Liver (tissue), 3 donors: ENCODE measurements around the gene PRSS38.

Experiments
- JUND ChIP-seq, 2 donors: IDR thresholded peaks; 2 replicates each; pipeline ENCODE4 v1.6.1; 2016; ENCODE audit warnings: antibody characterized with exemption in 2 of 2
- NR2F2 ChIP-seq: IDR thresholded peaks from 2 replicates; pipeline ENCODE4 v1.6.1; 2016; ENCODE audit warnings: antibody characterized with exemption
- RAD21 ChIP-seq, 2 donors: IDR thresholded peaks; 2 replicates each; pipeline ENCODE4 v1.6.1; 2016; ENCODE audit warnings: antibody characterized with exemption in 2 of 2, mild to moderate bottlenecking in 2 of 2
- SP1 ChIP-seq: IDR thresholded peaks from 2 replicates; pipeline ENCODE4 v1.6.1; 2018; ENCODE audit warnings: antibody characterized with exemption, mild to moderate bottlenecking
- TAF1 ChIP-seq: conservative IDR thresholded peaks from 2 replicates; pipeline ENCODE4 v1.6.1; 2016; ENCODE audit warnings: antibody characterized with exemption, mild to moderate bottlenecking
- TF ChIP-seq, protein P1 (sequence below): fragments of 150-350 bp; IDR thresholded peaks from 2 replicates; pipeline ENCODE4 v1.5.1; 2017; ENCODE audit warnings: improper control_type of control experiment, low read depth, low read length; ENCODE audit not compliant: missing input control
- TF ChIP-seq, protein P2 (sequence below): IDR thresholded peaks from 2 replicates; pipeline ENCODE4 v1.6.1; 2016; ENCODE audit warnings: antibody characterized with exemption
- TF ChIP-seq, protein P3 (sequence below): IDR thresholded peaks from 2 replicates; pipeline ENCODE4 v1.6.1; 2016; ENCODE audit warnings: antibody characterized with exemption
- TF ChIP-seq, protein P4 (sequence below): IDR thresholded peaks from 2 replicates; pipeline ENCODE4 v1.6.1; 2016; ENCODE audit warnings: antibody characterized with exemption, mild to moderate bottlenecking
- TF ChIP-seq, protein P5 (sequence below): IDR thresholded peaks from 2 replicates; pipeline ENCODE4 v1.6.1; 2016; ENCODE audit warnings: antibody characterized with exemption
- donor health status: healthy.
- donor health status: healthy.

DNA sequence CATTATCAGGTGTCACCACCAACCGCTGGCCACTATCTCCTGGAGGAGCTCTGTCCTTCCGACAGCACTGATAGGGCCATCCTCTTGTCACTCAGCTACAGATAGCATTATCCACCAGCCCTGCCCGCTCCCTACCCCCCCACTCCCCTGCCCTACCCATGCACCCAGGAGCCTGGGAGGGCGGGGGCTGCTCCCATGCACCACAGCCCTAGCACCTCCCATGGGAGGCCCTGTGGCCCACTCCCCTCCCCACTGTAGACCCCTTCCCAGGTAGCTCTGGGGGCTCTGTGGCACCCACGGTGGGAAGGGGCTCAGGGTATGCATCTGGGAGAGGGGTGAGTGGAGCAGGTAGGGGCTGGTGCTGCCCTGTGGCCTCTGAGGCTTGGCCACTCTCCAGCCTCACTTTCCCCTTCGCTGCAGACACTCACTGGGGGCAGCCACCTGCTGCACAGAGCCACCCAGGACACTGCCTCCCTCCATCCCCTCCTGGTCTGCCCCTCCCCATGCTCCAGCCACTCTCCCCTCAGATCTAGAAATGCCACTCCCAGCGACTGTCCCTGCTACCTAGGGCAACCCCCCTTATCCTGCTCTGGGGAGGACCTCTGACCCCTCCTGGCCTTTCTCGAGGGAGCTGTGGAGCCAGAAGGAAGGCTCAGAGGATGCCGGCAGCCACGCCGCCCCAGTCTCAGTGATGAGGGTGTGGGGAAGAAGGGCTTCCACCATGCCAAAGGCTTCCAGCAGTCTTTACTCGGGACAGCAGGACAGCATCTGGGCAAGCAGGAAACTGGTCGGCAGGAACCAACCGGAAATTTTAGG is 73.8 kb downstream of the PRSS38 start:
- TF ChIP-seq JUND (IDR thresholded peaks at IDR 0.05): no peak
- TF ChIP-seq, protein P1, sequence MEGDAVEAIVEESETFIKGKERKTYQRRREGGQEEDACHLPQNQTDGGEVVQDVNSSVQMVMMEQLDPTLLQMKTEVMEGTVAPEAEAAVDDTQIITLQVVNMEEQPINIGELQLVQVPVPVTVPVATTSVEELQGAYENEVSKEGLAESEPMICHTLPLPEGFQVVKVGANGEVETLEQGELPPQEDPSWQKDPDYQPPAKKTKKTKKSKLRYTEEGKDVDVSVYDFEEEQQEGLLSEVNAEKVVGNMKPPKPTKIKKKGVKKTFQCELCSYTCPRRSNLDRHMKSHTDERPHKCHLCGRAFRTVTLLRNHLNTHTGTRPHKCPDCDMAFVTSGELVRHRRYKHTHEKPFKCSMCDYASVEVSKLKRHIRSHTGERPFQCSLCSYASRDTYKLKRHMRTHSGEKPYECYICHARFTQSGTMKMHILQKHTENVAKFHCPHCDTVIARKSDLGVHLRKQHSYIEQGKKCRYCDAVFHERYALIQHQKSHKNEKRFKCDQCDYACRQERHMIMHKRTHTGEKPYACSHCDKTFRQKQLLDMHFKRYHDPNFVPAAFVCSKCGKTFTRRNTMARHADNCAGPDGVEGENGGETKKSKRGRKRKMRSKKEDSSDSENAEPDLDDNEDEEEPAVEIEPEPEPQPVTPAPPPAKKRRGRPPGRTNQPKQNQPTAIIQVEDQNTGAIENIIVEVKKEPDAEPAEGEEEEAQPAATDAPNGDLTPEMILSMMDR: no peak
- no peak for TF ChIP-seq NR2F2
- no peak for TF ChIP-seq SP1
- no peak for TF ChIP-seq TAF1
- TF ChIP-seq, protein P2, sequence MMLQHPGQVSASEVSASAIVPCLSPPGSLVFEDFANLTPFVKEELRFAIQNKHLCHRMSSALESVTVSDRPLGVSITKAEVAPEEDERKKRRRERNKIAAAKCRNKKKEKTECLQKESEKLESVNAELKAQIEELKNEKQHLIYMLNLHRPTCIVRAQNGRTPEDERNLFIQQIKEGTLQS: no peak
- no peak for TF ChIP-seq RAD21 (IDR thresholded peaks at IDR 0.05)
- TF ChIP-seq, protein P3, sequence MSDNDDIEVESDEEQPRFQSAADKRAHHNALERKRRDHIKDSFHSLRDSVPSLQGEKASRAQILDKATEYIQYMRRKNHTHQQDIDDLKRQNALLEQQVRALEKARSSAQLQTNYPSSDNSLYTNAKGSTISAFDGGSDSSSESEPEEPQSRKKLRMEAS: no peak
- TF ChIP-seq, protein P4, sequence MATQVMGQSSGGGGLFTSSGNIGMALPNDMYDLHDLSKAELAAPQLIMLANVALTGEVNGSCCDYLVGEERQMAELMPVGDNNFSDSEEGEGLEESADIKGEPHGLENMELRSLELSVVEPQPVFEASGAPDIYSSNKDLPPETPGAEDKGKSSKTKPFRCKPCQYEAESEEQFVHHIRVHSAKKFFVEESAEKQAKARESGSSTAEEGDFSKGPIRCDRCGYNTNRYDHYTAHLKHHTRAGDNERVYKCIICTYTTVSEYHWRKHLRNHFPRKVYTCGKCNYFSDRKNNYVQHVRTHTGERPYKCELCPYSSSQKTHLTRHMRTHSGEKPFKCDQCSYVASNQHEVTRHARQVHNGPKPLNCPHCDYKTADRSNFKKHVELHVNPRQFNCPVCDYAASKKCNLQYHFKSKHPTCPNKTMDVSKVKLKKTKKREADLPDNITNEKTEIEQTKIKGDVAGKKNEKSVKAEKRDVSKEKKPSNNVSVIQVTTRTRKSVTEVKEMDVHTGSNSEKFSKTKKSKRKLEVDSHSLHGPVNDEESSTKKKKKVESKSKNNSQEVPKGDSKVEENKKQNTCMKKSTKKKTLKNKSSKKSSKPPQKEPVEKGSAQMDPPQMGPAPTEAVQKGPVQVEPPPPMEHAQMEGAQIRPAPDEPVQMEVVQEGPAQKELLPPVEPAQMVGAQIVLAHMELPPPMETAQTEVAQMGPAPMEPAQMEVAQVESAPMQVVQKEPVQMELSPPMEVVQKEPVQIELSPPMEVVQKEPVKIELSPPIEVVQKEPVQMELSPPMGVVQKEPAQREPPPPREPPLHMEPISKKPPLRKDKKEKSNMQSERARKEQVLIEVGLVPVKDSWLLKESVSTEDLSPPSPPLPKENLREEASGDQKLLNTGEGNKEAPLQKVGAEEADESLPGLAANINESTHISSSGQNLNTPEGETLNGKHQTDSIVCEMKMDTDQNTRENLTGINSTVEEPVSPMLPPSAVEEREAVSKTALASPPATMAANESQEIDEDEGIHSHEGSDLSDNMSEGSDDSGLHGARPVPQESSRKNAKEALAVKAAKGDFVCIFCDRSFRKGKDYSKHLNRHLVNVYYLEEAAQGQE: no peak
- TF ChIP-seq, protein P5, sequence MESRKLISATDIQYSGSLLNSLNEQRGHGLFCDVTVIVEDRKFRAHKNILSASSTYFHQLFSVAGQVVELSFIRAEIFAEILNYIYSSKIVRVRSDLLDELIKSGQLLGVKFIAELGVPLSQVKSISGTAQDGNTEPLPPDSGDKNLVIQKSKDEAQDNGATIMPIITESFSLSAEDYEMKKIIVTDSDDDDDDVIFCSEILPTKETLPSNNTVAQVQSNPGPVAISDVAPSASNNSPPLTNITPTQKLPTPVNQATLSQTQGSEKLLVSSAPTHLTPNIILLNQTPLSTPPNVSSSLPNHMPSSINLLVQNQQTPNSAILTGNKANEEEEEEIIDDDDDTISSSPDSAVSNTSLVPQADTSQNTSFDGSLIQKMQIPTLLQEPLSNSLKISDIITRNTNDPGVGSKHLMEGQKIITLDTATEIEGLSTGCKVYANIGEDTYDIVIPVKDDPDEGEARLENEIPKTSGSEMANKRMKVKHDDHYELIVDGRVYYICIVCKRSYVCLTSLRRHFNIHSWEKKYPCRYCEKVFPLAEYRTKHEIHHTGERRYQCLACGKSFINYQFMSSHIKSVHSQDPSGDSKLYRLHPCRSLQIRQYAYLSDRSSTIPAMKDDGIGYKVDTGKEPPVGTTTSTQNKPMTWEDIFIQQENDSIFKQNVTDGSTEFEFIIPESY: no peak
